Right renal cortex interstitium (tissue), 3 donors: ENCODE data around the gene IL12RB1. TPM values are rescaled to one million over a fixed set of nuclear protein-coding genes. Genes with fewer than 3 reads are reported as not detected.
A peak's percentile ranks its signal among the peaks of the same experiment; 100 is the strongest.

ENCODE experiments used
- DNase-seq, 3 donors: peaks; one replicate each; pipeline ENCODE4 v3.0.0-alpha.2; 2013; ENCODE audit warnings: low read depth in 3 of 3, low spot score in 2 of 3
- polyA plus RNA-seq, 3 donors: library from polyadenylated mRNA; unstranded; fragments of 120-200 nt; gene quantifications; one replicate each; pipeline ENCODE4 v1.2.1, GENCODE V29; 2013; ENCODE audit not compliant: insufficient read length in 3 of 3

Gene IL12RB1
- under 1 TPM; 0.14 to 0.16 (median 0.14) TPM for polyA plus RNA-seq

- DNase-seq: no peak
Measured at GRCh38 chr19:18086590-18087138, at the start of gene IL12RB1. IL12RB1 (minus strand) TSS chr19:18086934; CDS start chr19:18086823, 111 bp downstream.

- no peak for DNase-seq
Measured at GRCh38 chr19:18135712-18136584, 49.2 kb upstream of the IL12RB1 start.

- DNase-seq: no peak
Measured at GRCh38 chr19:18131841-18132596, 45.3 kb upstream of the IL12RB1 start.

- no peak for DNase-seq
Measured at GRCh38 chr19:18130523-18131242, 43.9 kb upstream of the IL12RB1 start.

- DNase-seq: no peak
Measured at GRCh38 chr19:18128805-18129204, 42.1 kb upstream of the IL12RB1 start.

GRCh38 chr19:18128044-18128443 is 41.3 kb upstream of the IL12RB1 start:
- DNase-seq: no peak

- DNase-seq: no peak
Measured at GRCh38 chr19:18126097-18126496, 39.4 kb upstream of the IL12RB1 start.

- DNase-seq: no peak
Measured at GRCh38 chr19:18123819-18124218, 37.1 kb upstream of the IL12RB1 start.

- DNase-seq: no peak
Measured at GRCh38 chr19:18122860-18123795, 36.4 kb upstream of the IL12RB1 start.

GRCh38 chr19:18122424-18122823 is 35.7 kb upstream of the IL12RB1 start:
- DNase-seq: no peak

- no peak for DNase-seq
Measured at GRCh38 chr19:18121166-18121565, 34.4 kb upstream of the IL12RB1 start.

GRCh38 chr19:18120127-18120526 is 33.4 kb upstream of the IL12RB1 start:
- no peak for DNase-seq

GRCh38 chr19:18119717-18120105 is 33.0 kb upstream of the IL12RB1 start:
- no peak for DNase-seq

GRCh38 chr19:18119013-18119716 is 32.4 kb upstream of the IL12RB1 start:
- no peak for DNase-seq

GRCh38 chr19:18118420-18119012 is 31.8 kb upstream of the IL12RB1 start:
- DNase-seq: no peak

GRCh38 chr19:18117692-18118378 is 31.1 kb upstream of the IL12RB1 start:
- DNase-seq: peak in 2 of 3 donors; percentile 61 to 72

- DNase-seq: no peak
Measured at GRCh38 chr19:18117364-18117691, 30.6 kb upstream of the IL12RB1 start.

GRCh38 chr19:18114483-18114882 is 27.7 kb upstream of the IL12RB1 start:
- DNase-seq: no peak
